Measurements from ENCODE around the gene NAA80. TPM values are rescaled to one million over a fixed set of nuclear protein-coding genes. Genes with fewer than 3 reads are reported as not detected.
A peak's percentile ranks its signal among the peaks of the same experiment; 100 is the strongest.
"Not testable (repeated sequence)": the region's sequence is repeated elsewhere in the genome, so short reads cannot be mapped to it uniquely, and the experiment has no call there.

NAA80 gene
- total RNA-seq, 2 donors from 2014 or later: 19.4 to 26.0 TPM

DNA sequence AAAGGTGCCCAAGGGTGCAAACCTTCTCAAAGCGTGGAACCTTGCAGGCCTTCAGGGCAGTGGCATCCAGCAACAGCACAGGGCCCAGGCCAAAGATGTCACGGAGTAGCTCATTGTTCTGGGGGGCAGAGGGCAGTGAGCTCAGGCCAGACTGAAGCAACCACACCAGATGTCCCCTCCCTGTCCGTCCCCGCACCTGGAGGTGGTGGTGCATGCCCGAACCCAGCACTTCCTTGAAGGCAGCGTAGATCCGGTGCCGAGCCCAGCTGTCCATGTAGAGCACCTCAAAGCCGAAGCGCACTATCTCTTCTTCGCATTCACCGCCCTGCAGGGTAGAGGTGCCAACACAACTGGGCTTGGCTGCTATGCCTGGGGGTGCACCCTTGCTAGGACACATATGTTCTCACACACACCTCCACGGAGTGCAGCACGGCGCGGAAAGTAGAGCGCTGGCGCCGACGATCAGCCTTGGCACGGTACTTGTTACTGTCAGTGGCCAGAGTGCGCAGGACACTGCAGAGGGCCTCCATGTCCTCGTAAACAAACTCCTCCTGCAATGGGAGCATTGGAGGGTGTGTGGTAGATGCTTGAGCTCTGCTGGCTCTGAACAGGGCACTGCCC lies 10.7 kb downstream of the NAA80 start:
- DNase-seq (ENCODE audit: low spot score in 2 of 2): no peak
- Mint-ChIP-seq H3K9me3 (no peaks in the 10 kb centered on the region), H3K36me3 (peaks cover 9 to 13% of the 10 kb centered on the region in 2 donors), H3K27ac (peak overlapping the region in 1 of 2 donors; percentile 65)
- no peak for ATAC-seq

- no peak overlapping the region for H3K27ac Mint-ChIP-seq
- H3K9me3 Mint-ChIP-seq: no peaks in the 10 kb centered on the region
- ATAC-seq: no peak
- H3K36me3 Mint-ChIP-seq: peaks cover 8 to 9% of the 10 kb centered on the region in 2 donors
- no peak for DNase-seq (ENCODE audit: low spot score in 2 of 2)
These were observed 11.9 kb downstream of the NAA80 start for GRCh38 chr3:50287262-50287661.

DNA sequence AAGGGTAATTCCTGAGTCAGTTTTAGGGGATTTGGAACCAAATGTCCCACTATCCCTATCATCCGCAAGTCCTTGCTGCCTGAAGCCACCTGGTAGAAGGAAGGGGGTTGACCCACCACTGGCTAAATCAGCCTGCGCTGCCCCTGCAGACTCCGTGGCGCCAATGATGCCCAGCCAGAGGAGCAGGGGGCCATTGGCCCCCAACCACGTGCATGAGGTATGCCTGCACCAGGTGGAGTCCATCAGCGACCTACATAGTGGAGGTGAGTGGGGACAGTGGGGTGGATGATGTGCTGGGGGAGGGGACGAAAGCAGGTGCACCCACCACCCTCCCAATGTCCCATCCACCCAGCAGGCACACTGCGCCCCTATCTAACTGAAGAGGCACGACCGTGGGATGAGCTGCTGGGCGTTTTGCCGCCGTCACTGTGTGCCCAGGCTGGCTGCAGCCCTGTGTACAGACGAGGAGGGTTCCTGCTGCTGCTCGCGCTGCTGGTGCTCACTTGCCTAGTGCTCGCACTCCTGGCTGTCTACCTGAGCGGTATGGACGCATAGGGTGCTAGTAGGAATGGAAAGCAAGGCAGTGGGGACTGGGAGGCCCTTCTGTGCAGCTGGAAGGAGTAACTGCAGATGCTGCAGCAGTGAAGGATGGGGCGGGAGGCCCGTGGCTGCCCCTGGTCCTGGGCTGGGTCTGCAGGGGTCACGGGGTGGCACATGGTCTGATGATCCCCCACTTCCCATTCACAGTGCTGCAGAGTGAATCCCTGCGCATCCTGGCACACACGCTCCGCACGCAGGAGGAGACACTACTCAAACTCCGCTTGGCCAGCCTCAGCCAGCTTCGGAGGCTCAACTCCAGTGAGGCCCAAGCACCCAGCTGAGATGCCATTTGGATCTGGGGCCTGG lies 12.6 kb downstream of the NAA80 start:
- DNase-seq (ENCODE audit: low spot score in 2 of 2) (no peak), ATAC-seq (no peak)
- H3K9me3 Mint-ChIP-seq: no peaks in the 10 kb centered on the region
- H3K27ac Mint-ChIP-seq: no peak overlapping the region
- H3K36me3 Mint-ChIP-seq: peaks cover 6 to 7% of the 10 kb centered on the region in 2 donors

- H3K27ac Mint-ChIP-seq; H3K9me3 Mint-ChIP-seq; ATAC-seq; DNase-seq (ENCODE audit: low spot score in 2 of 2); H3K36me3 Mint-ChIP-seq: not testable (repeated sequence)
These were observed 15.1 kb downstream of the NAA80 start for GRCh38 chr3:50284121-50284520.

DNA sequence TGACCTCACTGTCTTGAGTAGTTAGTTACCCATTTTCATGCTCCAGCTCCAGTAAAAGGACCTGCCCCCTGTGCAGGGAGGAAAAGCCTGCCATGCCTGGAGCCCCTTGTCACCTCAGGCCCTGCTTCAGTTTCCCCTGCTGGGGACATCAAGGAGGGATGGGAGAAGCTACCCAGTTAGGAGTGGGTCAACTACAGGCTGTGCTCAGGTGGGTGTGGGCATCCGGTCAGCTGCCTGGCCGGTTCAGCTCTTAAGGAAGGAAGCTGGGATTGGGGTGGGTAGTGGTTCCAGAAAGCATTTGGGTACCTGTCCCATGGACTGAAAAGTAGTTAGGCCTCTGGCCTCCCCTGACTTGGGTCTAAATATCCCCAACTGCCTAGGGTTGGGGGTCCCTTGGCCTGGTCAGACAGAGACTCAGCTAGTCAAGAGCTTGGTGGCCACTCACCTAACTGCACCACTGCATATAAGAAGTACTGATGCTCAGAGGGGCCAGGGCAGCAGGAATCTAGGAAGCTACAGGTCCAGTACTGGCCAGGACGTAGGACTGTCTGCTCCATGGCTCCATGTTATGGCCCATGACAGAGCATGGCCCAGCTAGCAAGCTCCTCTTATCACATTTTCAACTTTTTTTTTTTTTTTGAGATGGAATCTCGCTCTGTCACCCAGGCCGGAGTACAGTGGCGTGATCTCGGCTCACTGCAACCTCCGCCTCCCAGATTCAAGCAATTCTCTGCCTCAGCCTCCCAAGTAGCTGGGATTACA lies 19.8 kb downstream of the NAA80 start:
- H3K9me3 Mint-ChIP-seq: no peaks in the 10 kb centered on the region
- H3K27ac Mint-ChIP-seq: no peak overlapping the region
- DNase-seq (ENCODE audit: low spot score in 2 of 2) (no peak), ATAC-seq (no peak)
- H3K36me3 Mint-ChIP-seq: no peaks in the 10 kb centered on the region

- H3K36me3 Mint-ChIP-seq: no peaks in the 10 kb centered on the region
- no peaks in the 10 kb centered on the region for H3K9me3 Mint-ChIP-seq
- DNase-seq (ENCODE audit: low spot score in 2 of 2) (no peak), ATAC-seq (no peak)
- H3K27ac Mint-ChIP-seq: no peak within 1 kb of the TSS
These were observed 20.4 kb downstream of the NAA80 start, which contains the start of gene LSMEM2 for GRCh38 chr3:50278880-50279224. Gene LSMEM2 (plus strand): TSS chr3:50279087. CDS start chr3:50279114, 27 bp downstream.

DNA sequence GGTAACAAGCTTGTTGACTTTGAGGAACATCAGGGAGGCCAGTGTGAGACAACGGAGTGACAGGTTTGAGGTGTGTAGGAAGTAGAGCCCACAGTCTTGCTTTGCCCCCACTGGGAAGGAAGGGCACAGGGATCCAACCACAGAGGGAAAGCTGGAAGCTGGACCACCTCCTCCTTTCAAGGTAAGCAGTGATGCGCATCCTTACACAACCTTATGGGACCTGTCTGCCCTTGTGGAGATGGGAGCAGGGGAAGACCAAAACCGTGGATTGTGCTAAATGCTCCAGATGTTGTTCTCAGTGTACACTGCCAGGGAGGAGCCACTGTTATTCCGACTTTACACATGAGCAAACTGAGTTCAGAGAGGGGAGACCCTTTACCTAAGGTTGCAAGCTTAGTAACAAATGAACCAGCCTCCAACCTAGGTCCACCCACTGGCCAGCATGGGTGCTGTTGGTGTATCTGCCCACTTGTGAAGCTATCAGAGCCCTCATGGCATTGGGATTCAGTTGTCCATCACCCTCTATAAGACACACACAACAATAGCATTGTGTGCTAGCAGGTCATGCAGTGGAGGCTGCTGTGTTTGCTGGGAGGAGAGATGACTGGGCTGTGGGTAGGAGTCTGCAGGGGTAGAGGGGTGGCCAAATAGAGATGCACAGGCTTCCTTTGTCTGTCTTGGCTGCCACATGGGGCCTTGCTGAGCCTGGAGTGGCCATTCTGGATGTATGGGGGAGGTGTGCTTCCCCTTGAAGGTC lies 20.9 kb downstream of the NAA80 start:
- ATAC-seq: no peak
- Mint-ChIP-seq H3K36me3 (no peaks in the 10 kb centered on the region), H3K27ac (no peak overlapping the region), H3K9me3 (no peaks in the 10 kb centered on the region)
- DNase-seq (ENCODE audit: low spot score in 2 of 2): no peak

DNA sequence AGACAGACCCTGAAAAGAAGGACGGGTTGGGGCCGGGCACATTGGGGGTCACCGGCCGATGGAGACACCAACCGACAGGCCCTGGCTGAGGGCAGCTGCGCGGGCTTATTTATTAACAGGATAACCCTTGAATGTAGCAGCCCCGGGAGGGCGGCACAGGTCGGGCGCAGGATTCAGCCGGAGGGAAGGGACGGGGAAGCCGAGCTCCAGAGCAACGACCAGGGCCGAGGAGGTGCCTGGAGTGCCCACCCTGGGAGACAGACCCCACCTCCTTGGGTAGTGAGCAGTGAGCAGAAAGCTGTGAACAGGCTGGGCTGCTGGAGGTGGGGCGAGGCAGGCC lies 22.5 kb downstream of the NAA80 start:
- no peak for ATAC-seq
- Mint-ChIP-seq H3K36me3 (no peaks in the 10 kb centered on the region), H3K27ac (no peak overlapping the region)

GRCh38 chr3:50275996-50276761 lies 23.0 kb downstream of the NAA80 start:
- Mint-ChIP-seq H3K9me3 (no peaks in the 10 kb centered on the region), H3K36me3 (no peaks in the 10 kb centered on the region), H3K27ac (no peak overlapping the region)
- DNase-seq (ENCODE audit: low spot score in 2 of 2) (no peak), ATAC-seq (peak in 1 of 2 donors; percentile 19)

More for the DNA sequence above, 22.5 kb downstream of the NAA80 start:
- no peak for DNase-seq (ENCODE audit: low spot score in 2 of 2)
- H3K9me3 Mint-ChIP-seq: no peaks in the 10 kb centered on the region

GRCh38 chr3:50275141-50275995 lies 23.8 kb downstream of the NAA80 start:
- no peaks in the 10 kb centered on the region for H3K9me3 Mint-ChIP-seq
- DNase-seq (ENCODE audit: low spot score in 2 of 2) (no peak), ATAC-seq (no peak)
- H3K36me3 Mint-ChIP-seq: no peaks in the 10 kb centered on the region
- no peak overlapping the region for H3K27ac Mint-ChIP-seq

DNA sequence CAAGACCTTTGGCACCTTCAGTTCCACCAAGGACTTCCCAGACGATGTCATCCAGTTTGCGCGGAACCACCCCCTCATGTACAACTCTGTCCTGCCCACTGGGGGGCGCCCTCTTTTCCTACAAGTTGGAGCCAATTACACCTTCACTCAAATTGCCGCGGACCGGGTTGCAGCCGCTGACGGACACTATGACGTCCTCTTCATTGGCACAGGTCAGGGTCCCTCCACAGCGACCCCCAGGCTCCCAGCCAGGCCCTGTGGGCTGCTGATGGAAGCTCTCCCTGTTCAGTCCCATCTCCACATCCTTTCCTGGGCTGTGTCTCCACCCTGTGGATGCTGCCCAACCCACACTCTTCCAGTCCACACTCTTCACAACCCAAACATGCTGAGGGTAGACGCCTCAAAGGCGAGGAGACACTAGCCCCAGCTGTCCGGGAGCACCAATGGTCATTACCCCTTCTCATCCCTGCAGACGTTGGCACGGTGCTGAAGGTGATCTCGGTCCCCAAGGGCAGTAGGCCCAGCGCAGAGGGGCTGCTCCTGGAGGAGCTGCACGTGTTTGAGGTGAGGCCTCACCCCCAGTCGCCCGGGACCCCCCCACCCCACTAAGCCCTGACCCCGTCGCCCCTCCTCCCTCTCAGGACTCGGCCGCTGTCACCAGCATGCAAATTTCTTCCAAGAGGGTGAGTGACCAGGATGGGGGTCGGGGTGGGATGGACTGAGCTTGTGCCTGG lies 24.7 kb downstream of the NAA80 start:
- Mint-ChIP-seq H3K9me3 (no peaks in the 10 kb centered on the region), H3K36me3 (no peaks in the 10 kb centered on the region), H3K27ac (no peak overlapping the region)
- peak; percentile 19 to 48 for ATAC-seq
- peak; percentile 69 to 87 for DNase-seq (ENCODE audit: low spot score in 2 of 2)

DNA sequence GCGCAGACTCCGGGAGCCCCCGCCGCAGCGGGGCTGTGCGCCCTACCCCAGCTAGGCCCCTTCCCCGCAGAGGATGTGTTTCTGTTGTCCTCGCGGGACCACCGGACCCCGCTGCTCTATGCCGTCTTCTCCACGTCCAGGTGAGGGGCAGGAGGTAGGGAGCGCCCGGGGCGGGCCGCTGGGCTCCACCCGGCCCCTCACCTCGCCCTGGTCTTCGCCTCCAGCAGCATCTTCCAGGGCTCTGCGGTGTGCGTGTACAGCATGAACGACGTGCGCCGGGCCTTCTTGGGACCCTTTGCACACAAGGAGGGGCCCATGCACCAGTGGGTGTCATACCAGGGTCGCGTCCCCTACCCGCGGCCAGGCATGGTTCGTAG lies 25.5 kb downstream of the NAA80 start:
- no peaks in the 10 kb centered on the region for H3K36me3 Mint-ChIP-seq
- DNase-seq (ENCODE audit: low spot score in 2 of 2) (no peak), ATAC-seq (no peak)
- H3K9me3 Mint-ChIP-seq: no peaks in the 10 kb centered on the region
- H3K27ac Mint-ChIP-seq: no peak overlapping the region

DNA sequence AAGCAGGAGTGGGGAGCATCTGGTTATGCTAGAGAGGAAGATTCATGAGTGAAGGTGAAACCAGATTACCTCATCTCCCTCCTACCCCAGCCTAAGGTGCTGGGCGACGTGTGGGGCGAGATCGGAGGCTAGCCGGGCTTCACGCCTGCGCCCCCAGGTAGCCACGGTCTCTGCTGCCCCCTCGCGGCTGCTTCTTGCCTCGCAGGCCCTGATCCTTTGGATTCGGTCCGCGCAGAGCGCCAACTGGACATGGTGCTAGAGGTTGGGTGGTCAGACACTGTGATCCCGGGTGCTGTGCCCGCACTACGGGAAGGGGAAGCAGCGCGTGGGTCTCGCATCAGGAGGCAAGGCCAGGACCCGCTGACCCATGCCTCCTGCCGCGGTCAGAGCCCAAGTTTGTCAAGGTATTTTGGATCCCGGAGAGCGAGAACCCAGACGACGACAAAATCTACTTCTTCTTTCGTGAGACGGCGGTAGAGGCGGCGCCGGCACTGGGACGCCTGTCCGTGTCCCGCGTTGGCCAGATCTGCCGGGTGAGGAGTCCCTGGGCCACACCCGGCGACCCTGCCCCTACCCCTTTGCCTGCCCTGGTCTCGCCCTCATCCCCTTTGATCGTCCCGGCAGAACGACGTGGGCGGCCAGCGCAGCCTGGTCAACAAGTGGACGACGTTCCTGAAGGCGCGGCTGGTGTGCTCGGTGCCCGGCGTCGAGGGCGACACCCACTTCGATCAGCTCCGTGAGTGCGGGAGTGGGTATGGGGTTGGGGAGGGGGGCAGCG lies 26.1 kb downstream of the NAA80 start:
- Mint-ChIP-seq H3K36me3 (no peaks in the 10 kb centered on the region), H3K9me3 (no peaks in the 10 kb centered on the region), H3K27ac (peak overlapping the region in 1 of 2 donors; percentile 53)
- ATAC-seq (peak; percentile 88 to 96), DNase-seq (ENCODE audit: low spot score in 2 of 2) (peak; percentile 88 to 99)

DNA sequence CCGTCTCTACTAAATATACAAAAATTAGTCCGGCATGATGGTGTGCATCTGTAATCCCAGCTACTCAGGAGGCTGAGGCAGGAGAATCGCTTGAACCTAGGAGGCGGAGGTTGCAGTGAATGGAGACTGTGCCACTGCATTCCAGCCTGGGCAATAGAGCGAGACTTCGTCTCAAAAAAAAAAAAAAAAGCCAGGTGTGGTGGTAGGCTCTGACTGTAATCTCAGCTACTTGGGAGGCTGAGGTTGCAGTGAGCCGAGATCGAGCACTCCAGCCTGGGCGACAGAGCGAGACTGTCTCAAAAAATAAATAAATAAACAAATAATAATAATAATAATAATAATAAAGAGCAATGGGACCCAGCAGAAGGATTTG lies 26.7 kb downstream of the NAA80 start:
- not testable (repeated sequence) for H3K27ac Mint-ChIP-seq; H3K9me3 Mint-ChIP-seq; H3K36me3 Mint-ChIP-seq; DNase-seq (ENCODE audit: low spot score in 2 of 2)
- peak in 1 of 2 donors; percentile 1 for ATAC-seq
